ENCODE measurements around the gene STAP1. TPM values are rescaled to one million over a fixed set of nuclear protein-coding genes. Genes with fewer than 3 reads are reported as not detected.
"Not testable (repeated sequence)": the region's sequence is repeated elsewhere in the genome, so short reads cannot be mapped to it uniquely, and the experiment has no call there.

STAP1 gene
- total RNA-seq, 1 donor from 2014 or later = 3.5 TPM

DNA sequence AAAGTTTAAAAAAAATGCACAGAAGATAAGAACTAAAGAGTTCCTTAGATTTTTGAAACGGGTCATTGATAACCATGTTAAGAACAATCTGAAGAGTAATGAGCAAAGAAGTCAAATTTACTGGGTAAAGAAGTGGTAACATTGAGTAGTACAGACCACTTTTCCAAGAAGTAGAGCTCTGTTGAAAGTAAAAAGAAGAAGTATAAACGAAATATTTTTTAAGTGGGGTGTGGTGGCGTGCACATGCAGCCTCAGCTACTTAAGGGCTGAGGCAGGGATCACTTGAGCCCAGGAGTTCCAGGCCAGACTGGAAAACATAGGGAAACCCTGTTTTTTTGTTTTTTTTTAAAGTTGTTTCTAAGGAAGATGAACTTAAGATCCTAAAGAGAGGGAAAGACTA lies 74.0 kb downstream of the STAP1 start:
- TF ChIP-seq, protein P1, sequence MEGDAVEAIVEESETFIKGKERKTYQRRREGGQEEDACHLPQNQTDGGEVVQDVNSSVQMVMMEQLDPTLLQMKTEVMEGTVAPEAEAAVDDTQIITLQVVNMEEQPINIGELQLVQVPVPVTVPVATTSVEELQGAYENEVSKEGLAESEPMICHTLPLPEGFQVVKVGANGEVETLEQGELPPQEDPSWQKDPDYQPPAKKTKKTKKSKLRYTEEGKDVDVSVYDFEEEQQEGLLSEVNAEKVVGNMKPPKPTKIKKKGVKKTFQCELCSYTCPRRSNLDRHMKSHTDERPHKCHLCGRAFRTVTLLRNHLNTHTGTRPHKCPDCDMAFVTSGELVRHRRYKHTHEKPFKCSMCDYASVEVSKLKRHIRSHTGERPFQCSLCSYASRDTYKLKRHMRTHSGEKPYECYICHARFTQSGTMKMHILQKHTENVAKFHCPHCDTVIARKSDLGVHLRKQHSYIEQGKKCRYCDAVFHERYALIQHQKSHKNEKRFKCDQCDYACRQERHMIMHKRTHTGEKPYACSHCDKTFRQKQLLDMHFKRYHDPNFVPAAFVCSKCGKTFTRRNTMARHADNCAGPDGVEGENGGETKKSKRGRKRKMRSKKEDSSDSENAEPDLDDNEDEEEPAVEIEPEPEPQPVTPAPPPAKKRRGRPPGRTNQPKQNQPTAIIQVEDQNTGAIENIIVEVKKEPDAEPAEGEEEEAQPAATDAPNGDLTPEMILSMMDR (IDR thresholded peaks at IDR 0.05; ENCODE audit: unreplicated experiment) = no peak

DNA sequence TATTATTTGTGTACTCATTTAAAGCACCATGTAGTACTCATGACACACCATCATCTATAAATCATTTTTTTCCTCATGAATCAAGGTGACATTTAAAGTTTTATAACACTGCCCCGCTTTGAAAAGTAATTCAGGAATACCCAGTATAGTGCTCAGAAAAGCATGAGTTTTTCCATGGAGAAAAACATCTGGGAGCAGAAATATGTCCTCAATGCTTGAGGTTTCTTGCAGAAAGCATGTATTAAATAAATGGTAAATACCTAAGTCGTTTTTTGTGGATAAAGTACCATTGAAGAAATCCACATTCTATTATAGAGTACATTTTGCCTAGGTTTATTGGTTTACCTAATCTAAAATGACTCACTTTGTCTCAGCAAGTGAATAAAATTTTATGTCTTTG lies 76.2 kb downstream of the STAP1 start:
- peaks cover 5% of the 10 kb centered on the region for H3K27me3 Mint-ChIP-seq (ENCODE audit: unreplicated experiment)
- no peaks in the 10 kb centered on the region for H3K4me1 Mint-ChIP-seq (ENCODE audit: unreplicated experiment)
- H3K4me3 Mint-ChIP-seq (ENCODE audit: unreplicated experiment) = no peak overlapping the region
- no peak overlapping the region for H3K27ac Mint-ChIP-seq (ENCODE audit: unreplicated experiment)
- DNase-seq (ENCODE audit: low spot score) = no peak
- H3K9me3 Mint-ChIP-seq (ENCODE audit: unreplicated experiment) = peaks cover 10% of the 10 kb centered on the region
- TF ChIP-seq, protein P1 (IDR thresholded peaks at IDR 0.05; ENCODE audit: unreplicated experiment) = no peak
- peaks cover 30% of the 10 kb centered on the region for H3K36me3 Mint-ChIP-seq (ENCODE audit: low read depth, unreplicated experiment)

More for the DNA sequence above, 74.0 kb downstream of the STAP1 start:
- Mint-ChIP-seq H3K27ac (ENCODE audit: unreplicated experiment) (no peak overlapping the region), H3K9me3 (ENCODE audit: unreplicated experiment) (no peaks in the 10 kb centered on the region), H3K36me3 (ENCODE audit: low read depth, unreplicated experiment) (peaks cover 22% of the 10 kb centered on the region), H3K27me3 (ENCODE audit: unreplicated experiment) (peaks cover 3% of the 10 kb centered on the region), H3K4me3 (ENCODE audit: unreplicated experiment) (no peak overlapping the region), H3K4me1 (ENCODE audit: unreplicated experiment) (no peaks in the 10 kb centered on the region)
- no peak for DNase-seq (ENCODE audit: low spot score)

DNA sequence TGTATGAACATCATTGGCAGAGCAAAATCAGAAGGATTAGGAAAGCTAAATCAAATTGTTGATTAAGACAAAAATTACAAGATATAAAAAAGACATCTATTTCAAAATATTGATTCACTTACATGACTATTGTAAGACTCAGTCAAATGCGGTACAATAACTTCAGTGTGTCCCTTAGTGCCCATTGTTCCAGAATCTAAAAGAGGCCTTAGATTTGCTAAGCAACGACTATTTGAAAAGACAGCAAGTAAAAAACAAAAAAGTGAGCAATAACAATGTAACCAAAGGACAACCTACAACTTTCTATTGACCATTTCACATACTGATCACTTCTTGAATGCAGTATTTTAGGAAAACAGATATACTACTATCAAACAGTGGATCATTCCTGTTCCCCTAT lies 76.8 kb downstream of the STAP1 start:
- TF ChIP-seq, protein P1 (IDR thresholded peaks at IDR 0.05; ENCODE audit: unreplicated experiment) = no peak

DNA sequence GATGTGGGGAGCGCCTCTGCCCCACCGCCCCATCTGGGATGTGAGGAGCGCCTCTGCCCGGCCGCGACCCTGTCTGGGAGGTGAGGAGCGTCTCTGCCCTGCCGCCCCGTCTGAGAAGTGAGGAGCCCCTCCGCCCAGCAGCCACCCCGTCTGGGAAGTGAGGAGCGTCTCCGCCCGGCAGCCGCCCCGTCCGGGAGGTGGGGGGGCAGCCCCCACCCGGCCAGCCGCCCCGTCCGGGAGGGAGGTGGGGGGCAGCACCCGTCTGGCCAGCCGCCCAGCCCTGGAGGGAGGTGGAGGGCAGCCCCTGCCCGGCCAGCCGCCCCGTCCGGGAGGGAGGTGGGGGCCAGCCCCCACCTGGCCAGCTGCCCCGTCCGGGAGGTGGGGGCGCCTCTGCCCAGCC lies 78.5 kb downstream of the STAP1 start:
- peaks cover 33% of the 10 kb centered on the region for H3K36me3 Mint-ChIP-seq (ENCODE audit: low read depth, unreplicated experiment)
- H3K27me3 Mint-ChIP-seq (ENCODE audit: unreplicated experiment); H3K27ac Mint-ChIP-seq (ENCODE audit: unreplicated experiment); H3K9me3 Mint-ChIP-seq (ENCODE audit: unreplicated experiment); H3K4me3 Mint-ChIP-seq (ENCODE audit: unreplicated experiment); H3K4me1 Mint-ChIP-seq (ENCODE audit: unreplicated experiment); DNase-seq (ENCODE audit: low spot score): not testable (repeated sequence)

More for the DNA sequence above, 76.8 kb downstream of the STAP1 start:
- Mint-ChIP-seq H3K4me1 (ENCODE audit: unreplicated experiment) (no peaks in the 10 kb centered on the region), H3K27me3 (ENCODE audit: unreplicated experiment) (peaks cover 5% of the 10 kb centered on the region), H3K36me3 (ENCODE audit: low read depth, unreplicated experiment) (peaks cover 34% of the 10 kb centered on the region), H3K9me3 (ENCODE audit: unreplicated experiment) (peaks cover 10% of the 10 kb centered on the region), H3K4me3 (ENCODE audit: unreplicated experiment) (no peak overlapping the region), H3K27ac (ENCODE audit: unreplicated experiment) (no peak overlapping the region)
- DNase-seq (ENCODE audit: low spot score) = no peak

DNA sequence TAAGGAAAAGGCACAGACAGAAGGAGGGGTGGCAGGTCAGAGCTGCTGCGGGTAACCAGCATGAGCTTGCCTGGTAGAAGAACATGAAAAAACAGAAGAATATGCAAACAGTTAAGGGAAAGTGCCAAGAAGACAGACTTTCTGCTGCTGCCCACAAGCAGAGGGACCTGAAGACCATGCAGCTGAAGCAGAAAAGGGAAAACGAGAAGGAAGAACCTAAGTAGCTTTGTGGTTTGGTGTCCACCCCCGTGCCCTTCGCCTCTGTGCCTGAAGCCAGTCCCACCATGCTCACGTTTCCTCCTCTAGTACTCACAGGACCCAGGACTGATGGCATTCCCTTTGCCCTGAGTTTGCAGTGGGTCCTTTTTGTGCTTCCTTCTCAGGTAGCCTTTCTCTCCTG lies 79.6 kb downstream of the STAP1 start:
- no peak for DNase-seq (ENCODE audit: low spot score)
- TF ChIP-seq, protein P1 (IDR thresholded peaks at IDR 0.05; ENCODE audit: unreplicated experiment) = no peak
- H3K9me3 Mint-ChIP-seq (ENCODE audit: unreplicated experiment) = peaks cover 10% of the 10 kb centered on the region
- H3K4me1 Mint-ChIP-seq (ENCODE audit: unreplicated experiment) = no peaks in the 10 kb centered on the region
- no peak overlapping the region for H3K27ac Mint-ChIP-seq (ENCODE audit: unreplicated experiment)
- peaks cover 27% of the 10 kb centered on the region for H3K36me3 Mint-ChIP-seq (ENCODE audit: low read depth, unreplicated experiment)
- H3K27me3 Mint-ChIP-seq (ENCODE audit: unreplicated experiment) = peaks cover 5% of the 10 kb centered on the region
- peak overlapping the region; percentile 79 for H3K4me3 Mint-ChIP-seq (ENCODE audit: unreplicated experiment)
